Measurements from ENCODE around the gene ACR. TPM values are rescaled to one million over a fixed set of nuclear protein-coding genes. Genes with fewer than 3 reads are reported as not detected.

ACR gene
- total and polyA plus RNA-seq, 2 experiments from 2014 or later = not detected

- Histone ChIP-seq H3K9me2 (ENCODE audit: insufficient read depth) (no peaks in the 10 kb centered on the region), H3K4me1 (ENCODE audit: insufficient read depth) (no peaks in the 10 kb centered on the region)
- H3K4me3 Mint-ChIP-seq = no peak overlapping the region
Observed at GRCh38 chr22:50713571-50714056, 24.4 kb upstream of the ACR start.

More at GRCh38 chr22:50713571-50714056, 24.4 kb upstream of the ACR start:
- Histone ChIP-seq H3K36me3 (ENCODE audit: insufficient read depth) (no peaks in the 10 kb centered on the region), H3K79me2 (replicated peaks; ENCODE audit: insufficient read depth) (no peaks in the 10 kb centered on the region), H3K4me3 (no peak overlapping the region), H4K20me1 (replicated peaks; ENCODE audit: insufficient read depth) (no peaks in the 10 kb centered on the region), H2AFZ (no peak overlapping the region), H3F3A (replicated peaks; ENCODE audit: low read depth) (no peaks in the 10 kb centered on the region), H3K27me3 (ENCODE audit: insufficient read depth) (peaks cover 8% of the 10 kb centered on the region), H3K27ac (ENCODE audit: low read depth) (no peak overlapping the region), H3K4me2 (no peak overlapping the region)
- Mint-ChIP-seq H3K27me3 (ENCODE audit: insufficient read depth, low read depth, poor library complexity) (peaks cover 23% of the 10 kb centered on the region), H3K4me1 (no peaks in the 10 kb centered on the region), H3K27ac (no peak overlapping the region), H3K36me3 (ENCODE audit: low read depth) (no peaks in the 10 kb centered on the region; the same call in 2 of the 3 replicates), H3K9me3 (no peaks in the 10 kb centered on the region)
- DNase-seq (ENCODE audit: low spot score) (no peak), ATAC-seq (no peak)
- TF ChIP-seq EZH2 (IDR thresholded peaks at IDR 0.05; ENCODE audit: low read depth, unreplicated experiment) (no peak), CREB1 (CRISPR knock-in tag; IDR thresholded peaks at IDR 0.05; ENCODE audit: low read depth) (no peak), REST (IDR thresholded peaks at IDR 0.05; ENCODE audit: unreplicated experiment) (no peak), STAT1 (IDR thresholded peaks at IDR 0.05; ENCODE audit: unreplicated experiment) (no peak), POLR2AphosphoS5 (IDR thresholded peaks at IDR 0.05; ENCODE audit: low read depth) (no peak), ZNF462 (CRISPR knock-in tag; IDR thresholded peaks at IDR 0.05) (no peak), ZNF114 (CRISPR knock-in tag; IDR thresholded peaks at IDR 0.05) (no peak), CTCF (conservative IDR thresholded peaks at IDR 0.05; ENCODE audit: low read depth in 2 of 2) (no peak), EZH2phosphoT487 (IDR thresholded peaks at IDR 0.05; ENCODE audit: unreplicated experiment) (no peak), ZNF331 (CRISPR knock-in tag; IDR thresholded peaks at IDR 0.05; ENCODE audit: low read depth) (no peak), NANOG (IDR thresholded peaks at IDR 0.05; ENCODE audit: borderline replicate concordance) (no peak), JUNB (IDR thresholded peaks at IDR 0.05; ENCODE audit: unreplicated experiment) (no peak), ETS1 (IDR thresholded peaks at IDR 0.05) (no peak)
